GM23338 (cell line): ENCODE results near the gene CFAP97D2. TPM values are rescaled to one million over a fixed set of nuclear protein-coding genes. Genes with fewer than 3 reads are reported as not detected.

ENCODE experiments used
- ATAC-seq: fragments of 200-7000 bp; cut with Tn5 transposase; 3 replicates; pipeline ENCODE4 v1.9.1; 2020
- DNase-seq: peaks from one replicate; pipeline ENCODE4 v3.0.0-alpha.2; 2015; ENCODE audit warnings: low spot score
- H2AFZ ChIP-seq: fragments of 200-600 bp; sonication (generic); 2 replicates; pipeline ENCODE4 v1.8.0; 2016; ENCODE audit warnings: antibody characterized with exemption, mild to moderate bottlenecking, moderate library complexity
- H3F3A ChIP-seq: fragments of 200-600 bp; sonication (generic); replicated peaks from 2 replicates; pipeline ENCODE4 v1.8.0; 2017; ENCODE audit warnings: antibody characterized with exemption, mixed run types, low read depth
- H3K27ac ChIP-seq: fragments of 200-600 bp; sonication (generic); 2 replicates; pipeline ENCODE4 v1.6.1; 2016; ENCODE audit warnings: low read depth
- H3K27me3 ChIP-seq: fragments of 200-600 bp; sonication (generic); 2 replicates; pipeline ENCODE4 v1.8.0; 2016; ENCODE audit warnings: mild to moderate bottlenecking, mixed run types, moderate library complexity; ENCODE audit not compliant: insufficient read depth
- H3K36me3 ChIP-seq: fragments of 200-600 bp; sonication (generic); 2 replicates; pipeline ENCODE4 v1.8.0; 2016; ENCODE audit warnings: mild to moderate bottlenecking; ENCODE audit not compliant: insufficient read depth
- H3K4me1 ChIP-seq: fragments of 200-600 bp; sonication (generic); 2 replicates; pipeline ENCODE4 v1.8.0; 2016; ENCODE audit warnings: mild to moderate bottlenecking, moderate library complexity; ENCODE audit not compliant: insufficient read depth
- H3K4me2 ChIP-seq: fragments of 200-600 bp; sonication (generic); 2 replicates; pipeline ENCODE4 v1.7.1; 2017; ENCODE audit warnings: mixed run types
- H3K4me3 ChIP-seq: fragments of 200-600 bp; sonication (generic); 2 replicates; pipeline ENCODE4 v1.6.1; 2016; ENCODE audit warnings: mixed run types
- H3K79me2 ChIP-seq: fragments of 200-600 bp; sonication (generic); replicated peaks from 2 replicates; pipeline ENCODE4 v1.8.0; 2017; ENCODE audit warnings: mild to moderate bottlenecking; ENCODE audit not compliant: insufficient read depth
- H3K9me2 ChIP-seq: fragments of 200-600 bp; sonication (generic); 2 replicates; pipeline ENCODE4 v1.8.0; 2017; ENCODE audit not compliant: insufficient read depth
- H4K20me1 ChIP-seq: fragments of 200-600 bp; sonication (generic); replicated peaks from 2 replicates; pipeline ENCODE4 v1.8.0; 2017; ENCODE audit warnings: mild to moderate bottlenecking; ENCODE audit not compliant: insufficient read depth
- H3K27ac Mint-ChIP-seq: 2 replicates; pipeline ENCODE4 v1.8.0; 2020; ENCODE audit warnings: inconsistent platforms, mild to moderate bottlenecking, moderate library complexity, mixed read lengths
- H3K27me3 Mint-ChIP-seq: 3 replicates; pipeline ENCODE4 v1.8.0; 2022; ENCODE audit warnings: low read depth, mild to moderate bottlenecking, moderate library complexity, mixed read lengths, inconsistent platforms; ENCODE audit not compliant: insufficient read depth, poor library complexity
- H3K36me3 Mint-ChIP-seq: 3 replicates; pipeline ENCODE4 v1.8.0; 2021; ENCODE audit warnings: low read depth, mild to moderate bottlenecking, inconsistent platforms, moderate library complexity, mixed read lengths
- H3K4me1 Mint-ChIP-seq: 3 replicates; pipeline ENCODE4 v1.8.0; 2020; ENCODE audit warnings: mild to moderate bottlenecking, inconsistent platforms, mixed read lengths
- H3K4me3 Mint-ChIP-seq: 3 replicates; pipeline ENCODE4 v1.8.0; 2021; ENCODE audit warnings: moderate library complexity, mild to moderate bottlenecking, inconsistent platforms, mixed read lengths
- H3K9me3 Mint-ChIP-seq: 3 replicates; pipeline ENCODE4 v1.8.0; 2020; ENCODE audit warnings: moderate library complexity, mild to moderate bottlenecking, inconsistent platforms, mixed read lengths
- CTCF ChIP-seq, 2 experiments: fragments of 200-600 bp in 1 of 2; sonication (generic) in 1 of 2; conservative IDR thresholded peaks; 2 replicates each; pipeline versions ENCODE4 v1.5.1 to v1.6.1; 2016 to 2017; ENCODE audit warnings: antibody characterized with exemption in 2 of 2, low read depth in 2 of 2, mild to moderate bottlenecking in 2 of 2, moderate library complexity in 1 of 2
- EZH2 ChIP-seq: fragments of 200-600 bp; sonication (generic); IDR thresholded peaks from one replicate; pipeline ENCODE4 v1.8.0; 2017; ENCODE audit warnings: antibody characterized with exemption, mild to moderate bottlenecking, low read depth; ENCODE audit not compliant: unreplicated experiment
- JUNB ChIP-seq: IDR thresholded peaks from one replicate; pipeline ENCODE4 v1.6.1; 2016; ENCODE audit warnings: antibody characterized with exemption; ENCODE audit not compliant: unreplicated experiment
- POLR2AphosphoS5 ChIP-seq: IDR thresholded peaks from 2 replicates; pipeline ENCODE4 v1.6.1; 2016; ENCODE audit warnings: antibody characterized with exemption, low read depth
- STAT1 ChIP-seq: IDR thresholded peaks from one replicate; pipeline ENCODE4 v1.6.1; 2016; ENCODE audit warnings: antibody characterized with exemption; ENCODE audit not compliant: unreplicated experiment
- ZNF331 ChIP-seq: fragments of 250-450 bp; sonication (Bioruptor Pico); IDR thresholded peaks from 2 replicates; pipeline ENCODE4 v1.5.0; 2020; ENCODE audit warnings: low read depth, mild to moderate bottlenecking, moderate library complexity
- ZNF462 ChIP-seq: fragments of 250-450 bp; sonication (Bioruptor Pico); IDR thresholded peaks from 2 replicates; pipeline ENCODE4 v1.5.0; 2020; ENCODE audit warnings: mild to moderate bottlenecking, moderate library complexity
- polyA plus RNA-seq: library from polyadenylated mRNA; unstranded; fragments of >200 nt; fragmentation: Nextera tagmentation; extraction: Ambion mirVana; gene quantifications from 2 replicates; pipeline ENCODE4 v1.2.1, GENCODE V29; 2016
- total RNA-seq: library from RNA; depleted of rRNA; stranded (reverse); fragments of >200 nt; shearing (Covaris generic); gene quantifications from 2 replicates; pipeline ENCODE4 v1.2.3, GENCODE V29; 2014

CFAP97D2 gene
- total and polyA plus RNA-seq, 2 experiments from 2014 or later, result not detected

DNA sequence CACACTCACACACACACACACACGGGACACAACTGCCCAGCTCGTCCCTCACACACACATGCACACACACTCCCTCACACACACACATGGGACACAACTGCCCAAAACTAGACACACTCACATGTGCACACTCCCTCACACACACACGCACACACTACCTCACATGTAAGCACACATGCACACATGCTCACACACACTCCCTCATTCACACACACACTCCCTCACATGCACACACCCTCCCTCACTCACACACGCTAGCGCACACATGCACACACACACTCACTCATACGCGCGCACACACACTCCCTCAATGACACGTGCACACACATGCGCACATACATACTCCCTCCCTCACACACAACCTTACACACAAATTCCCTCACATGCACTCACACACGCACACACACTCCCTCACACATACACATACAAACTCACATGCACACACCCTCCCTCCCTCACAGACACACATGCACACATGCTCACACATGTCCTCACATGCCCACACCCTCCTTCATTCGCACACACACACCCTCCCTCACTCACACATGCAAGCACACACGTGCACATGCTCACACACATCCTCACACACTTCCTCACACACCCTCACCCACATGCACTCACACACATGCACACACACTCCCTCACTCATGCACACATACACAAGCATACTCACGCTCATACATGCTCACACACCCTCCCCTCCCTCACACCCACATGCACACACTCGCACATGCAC lies 37.6 kb upstream of the CFAP97D2 start:
- Mint-ChIP-seq H3K27ac (no peak overlapping the region), H3K9me3 (peaks cover 7% of the 10 kb centered on the region; the same call in 2 of the 3 replicates), H3K36me3 (peaks cover 3% of the 10 kb centered on the region; the same call in 1 of the 3 replicates), H3K4me1 (peaks cover 2% of the 10 kb centered on the region; the same call in 1 of the 3 replicates), H3K4me3 (no peak overlapping the region), H3K27me3 (peaks cover 8% of the 10 kb centered on the region)
- DNase-seq, result no peak
- TF ChIP-seq POLR2AphosphoS5 (no peak), JUNB (no peak), ZNF462 (no peak), EZH2 (no peak), ZNF331 (no peak), STAT1 (no peak), CTCF (conservative IDR thresholded peaks at IDR 0.05; ENCODE audit: low read depth in 2 of 2) (no peak)
- H3K27ac ChIP-seq, result no peak overlapping the region
- H3K4me2 ChIP-seq, result no peak overlapping the region
- H2AFZ ChIP-seq, result no peak overlapping the region
- H3K36me3 ChIP-seq, result no peaks in the 10 kb centered on the region; the same call in 1 of the 2 replicates
- H3K79me2 ChIP-seq, result no peaks in the 10 kb centered on the region
- H3K4me1 ChIP-seq, result no peaks in the 10 kb centered on the region
- H3K27me3 ChIP-seq, result no peaks in the 10 kb centered on the region
- no peak for ATAC-seq
- H3K9me2 ChIP-seq, result no peaks in the 10 kb centered on the region
- H3F3A ChIP-seq, result no peaks in the 10 kb centered on the region
- no peak overlapping the region for H3K4me3 ChIP-seq
- H4K20me1 ChIP-seq, result no peaks in the 10 kb centered on the region
